Stimulated activated CD8-positive, alpha-beta memory T cell treated with anti-CD3 and anti-CD28 coated beads, Interleukin-15, amount 100 ng/mL, for 24 hours (primary cell): ENCODE data around the gene ECM2.
"Not testable (repeated sequence)": the region's sequence is repeated elsewhere in the genome, so short reads cannot be mapped to it uniquely, and the experiment has no call there.

Experiments used
- DNase-seq: peaks from one replicate; pipeline ENCODE4 v3.0.0-alpha.2; 2020; ENCODE audit warnings: low read depth

ECM2 gene

GRCh38 chr9:92535940-92536850 lies at the start of gene ECM2:
Gene ECM2 (minus strand): TSS chr9:92535990. CDS start chr9:92522866, 13,124 bp downstream.
- no peak for DNase-seq

- no peak for DNase-seq
These were observed 40.4 kb upstream of the ECM2 start for GRCh38 chr9:92576175-92576574.

- not testable (repeated sequence) for DNase-seq
These were observed 37.8 kb upstream of the ECM2 start for GRCh38 chr9:92573612-92574011.

- not testable (repeated sequence) for DNase-seq
These were observed 36.1 kb upstream of the ECM2 start for GRCh38 chr9:92571871-92572270.

GRCh38 chr9:92564982-92565381 lies 29.2 kb upstream of the ECM2 start:
- no peak for DNase-seq

GRCh38 chr9:92564504-92564903 lies 28.7 kb upstream of the ECM2 start:
- DNase-seq, result no peak

- no peak for DNase-seq
These were observed 27.6 kb upstream of the ECM2 start for GRCh38 chr9:92563116-92564100.

- DNase-seq, result no peak
These were observed 26.7 kb upstream of the ECM2 start for GRCh38 chr9:92562461-92562967.

GRCh38 chr9:92561374-92562330 lies 25.9 kb upstream of the ECM2 start:
- DNase-seq, result no peak

GRCh38 chr9:92558612-92559374 lies 23.0 kb upstream of the ECM2 start:
- DNase-seq, result no peak

GRCh38 chr9:92550765-92551164 lies 15.0 kb upstream of the ECM2 start:
- DNase-seq, result no peak

- no peak for DNase-seq
These were observed 11.6 kb upstream of the ECM2 start for GRCh38 chr9:92547356-92547755.

GRCh38 chr9:92545002-92545510 lies 9.3 kb upstream of the ECM2 start:
- no peak for DNase-seq

GRCh38 chr9:92543972-92544371 lies 8.2 kb upstream of the ECM2 start:
- DNase-seq, result no peak

GRCh38 chr9:92538541-92538940 lies 2.8 kb upstream of the ECM2 start:
- DNase-seq, result no peak

- no peak for DNase-seq
These were observed 1.1 kb downstream of the ECM2 start for GRCh38 chr9:92534674-92535073.

GRCh38 chr9:92534204-92534603 lies 1.6 kb downstream of the ECM2 start:
- no peak for DNase-seq

GRCh38 chr9:92530893-92531292 lies 4.9 kb downstream of the ECM2 start:
- no peak for DNase-seq

GRCh38 chr9:92529124-92529523 lies 6.7 kb downstream of the ECM2 start:
- no peak for DNase-seq

GRCh38 chr9:92528522-92528849 lies 7.3 kb downstream of the ECM2 start:
- DNase-seq, result no peak
